OCI-LY3 (cell line): ENCODE results near the gene PLA2G6.

ENCODE experiments used
- CTCF ChIP-seq: fragments of 200-600, 300-600 bp; sonication (generic); IDR thresholded peaks from 2 replicates; pipeline ENCODE4 v1.5.1; 2014; ENCODE audit warnings: antibody characterized with exemption, low read length, low read depth
- EZH2phosphoT487 ChIP-seq: fragments of 200-600 bp; shearing (Covaris generic); IDR thresholded peaks from 2 replicates; pipeline ENCODE4 v1.6.1; 2018; ENCODE audit warnings: antibody characterized with exemption, mixed run types, low read depth

- TF ChIP-seq CTCF (no peak), EZH2phosphoT487 (no peak)
Observed at GRCh38 chr22:38138961-38139360, 42.7 kb downstream of the PLA2G6 start.
